Measurements from ENCODE around the gene PGAP3. TPM values are rescaled to one million over a fixed set of nuclear protein-coding genes. Genes with fewer than 3 reads are reported as not detected.
A peak's percentile ranks its signal among the peaks of the same experiment; 100 is the strongest.
"Not testable (repeated sequence)": the region's sequence is repeated elsewhere in the genome, so short reads cannot be mapped to it uniquely, and the experiment has no call there.

The PGAP3 gene
- total and polyA plus RNA-seq, 12 donors = 9.2 to 18.2 (median 13.8) TPM

DNA sequence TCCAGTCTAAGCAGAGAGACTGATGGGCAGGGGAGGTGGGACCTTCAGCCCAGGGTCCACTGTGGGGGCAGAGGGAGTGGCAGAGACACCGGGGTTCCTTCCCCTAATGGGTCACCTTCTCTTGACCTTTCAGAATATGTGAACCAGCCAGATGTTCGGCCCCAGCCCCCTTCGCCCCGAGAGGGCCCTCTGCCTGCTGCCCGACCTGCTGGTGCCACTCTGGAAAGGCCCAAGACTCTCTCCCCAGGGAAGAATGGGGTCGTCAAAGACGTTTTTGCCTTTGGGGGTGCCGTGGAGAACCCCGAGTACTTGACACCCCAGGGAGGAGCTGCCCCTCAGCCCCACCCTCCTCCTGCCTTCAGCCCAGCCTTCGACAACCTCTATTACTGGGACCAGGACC is 39.7 kb upstream of the PGAP3 start:
- WGBS, 2 donors = 71 to 74% methylated on average over 10 of the region's 10 CpGs
- DNase-seq (no peak), ATAC-seq (no peak)
- Histone ChIP-seq H3K4me3 (no peak overlapping the region), H3K4me1 (peaks cover 4 to 16% (median 9%) of the 10 kb centered on the region in 9 donors), H3K27me3 (no peaks in the 10 kb centered on the region), H3K9me3 (no peaks in the 10 kb centered on the region), H3K27ac (peak overlapping the region in 1 of 10 donors; percentile 8), H3K36me3 (peaks cover 0 to 62% (median 20%) of the 10 kb centered on the region in 9 donors)
- TF ChIP-seq, protein P1, sequence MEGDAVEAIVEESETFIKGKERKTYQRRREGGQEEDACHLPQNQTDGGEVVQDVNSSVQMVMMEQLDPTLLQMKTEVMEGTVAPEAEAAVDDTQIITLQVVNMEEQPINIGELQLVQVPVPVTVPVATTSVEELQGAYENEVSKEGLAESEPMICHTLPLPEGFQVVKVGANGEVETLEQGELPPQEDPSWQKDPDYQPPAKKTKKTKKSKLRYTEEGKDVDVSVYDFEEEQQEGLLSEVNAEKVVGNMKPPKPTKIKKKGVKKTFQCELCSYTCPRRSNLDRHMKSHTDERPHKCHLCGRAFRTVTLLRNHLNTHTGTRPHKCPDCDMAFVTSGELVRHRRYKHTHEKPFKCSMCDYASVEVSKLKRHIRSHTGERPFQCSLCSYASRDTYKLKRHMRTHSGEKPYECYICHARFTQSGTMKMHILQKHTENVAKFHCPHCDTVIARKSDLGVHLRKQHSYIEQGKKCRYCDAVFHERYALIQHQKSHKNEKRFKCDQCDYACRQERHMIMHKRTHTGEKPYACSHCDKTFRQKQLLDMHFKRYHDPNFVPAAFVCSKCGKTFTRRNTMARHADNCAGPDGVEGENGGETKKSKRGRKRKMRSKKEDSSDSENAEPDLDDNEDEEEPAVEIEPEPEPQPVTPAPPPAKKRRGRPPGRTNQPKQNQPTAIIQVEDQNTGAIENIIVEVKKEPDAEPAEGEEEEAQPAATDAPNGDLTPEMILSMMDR (IDR thresholded peaks at IDR 0.05) = no peak
- intact Hi-C loops (cut with DNase I) = loop anchor here in 2 of 10 donors (1.0 to 5.0 kb wide), 2 partner anchors 24 to 35 kb away; no protein-coding TSS in a partner anchor

DNA sequence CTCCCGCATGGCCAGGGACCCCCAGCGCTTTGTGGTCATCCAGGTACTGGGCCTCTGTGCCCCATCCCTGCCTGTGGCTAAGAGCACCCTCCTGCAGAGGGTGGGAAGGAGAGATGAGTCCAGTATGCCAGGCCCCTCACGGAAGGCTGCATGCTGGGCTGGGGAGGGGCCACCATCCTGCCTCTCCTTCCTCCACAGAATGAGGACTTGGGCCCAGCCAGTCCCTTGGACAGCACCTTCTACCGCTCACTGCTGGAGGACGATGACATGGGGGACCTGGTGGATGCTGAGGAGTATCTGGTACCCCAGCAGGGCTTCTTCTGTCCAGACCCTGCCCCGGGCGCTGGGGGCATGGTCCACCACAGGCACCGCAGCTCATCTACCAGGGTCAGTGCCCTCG is 38.8 kb upstream of the PGAP3 start:
- Histone ChIP-seq H3K4me1 (peaks cover 4 to 16% (median 9%) of the 10 kb centered on the region in 9 donors), H3K9me3 (no peaks in the 10 kb centered on the region), H3K4me3 (no peak overlapping the region), H3K27ac (no peak overlapping the region), H3K27me3 (no peaks in the 10 kb centered on the region), H3K36me3 (peaks cover 0 to 72% (median 20%) of the 10 kb centered on the region in 9 donors)
- DNase-seq (no peak), ATAC-seq (no peak)
- intact Hi-C loops (cut with DNase I) = loop anchor here in 2 of 10 donors (1.0 to 5.0 kb wide), 2 partner anchors 23 to 34 kb away; no protein-coding TSS in a partner anchor
- 87 to 93% methylated on average over 9 of the region's 9 CpGs for WGBS, 2 donors
- TF ChIP-seq, protein P1 (IDR thresholded peaks at IDR 0.05) = no peak

DNA sequence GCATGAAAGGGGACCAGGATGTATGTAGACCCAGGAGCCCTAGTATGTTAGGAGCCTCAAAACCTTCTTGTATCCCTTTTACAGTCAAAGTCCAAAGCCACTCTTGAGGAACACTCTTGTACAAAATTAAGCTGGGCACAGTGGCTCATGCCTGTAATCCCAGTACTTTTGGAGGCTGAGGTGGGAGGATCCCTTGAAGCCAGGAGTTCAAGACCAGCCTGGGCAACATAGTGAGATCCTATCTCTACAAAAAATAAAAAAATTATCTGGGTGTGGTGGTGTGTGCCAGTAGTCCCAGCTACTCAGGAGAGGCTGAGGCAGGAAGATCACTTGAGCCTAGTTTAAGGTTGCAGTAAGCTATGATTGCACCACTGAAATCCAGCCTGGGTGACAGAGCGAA is 38.1 kb upstream of the PGAP3 start:
- not testable (repeated sequence) for H3K9me3 ChIP-seq, H3K27me3 ChIP-seq, ATAC-seq, H3K27ac ChIP-seq, DNase-seq, H3K4me3 ChIP-seq
- H3K4me1 ChIP-seq = peaks cover 4 to 16% (median 9%) of the 10 kb centered on the region in 9 donors
- intact Hi-C loops (cut with DNase I) = loop anchor here in 1 of 10 donors (5.0 kb wide), 1 partner anchor 34 kb away; no protein-coding TSS in a partner anchor
- H3K36me3 ChIP-seq = peaks cover 0 to 77% (median 20%) of the 10 kb centered on the region in 9 donors
- 100% methylated on average over 1 of the region's 1 CpG for WGBS, 2 donors

DNA sequence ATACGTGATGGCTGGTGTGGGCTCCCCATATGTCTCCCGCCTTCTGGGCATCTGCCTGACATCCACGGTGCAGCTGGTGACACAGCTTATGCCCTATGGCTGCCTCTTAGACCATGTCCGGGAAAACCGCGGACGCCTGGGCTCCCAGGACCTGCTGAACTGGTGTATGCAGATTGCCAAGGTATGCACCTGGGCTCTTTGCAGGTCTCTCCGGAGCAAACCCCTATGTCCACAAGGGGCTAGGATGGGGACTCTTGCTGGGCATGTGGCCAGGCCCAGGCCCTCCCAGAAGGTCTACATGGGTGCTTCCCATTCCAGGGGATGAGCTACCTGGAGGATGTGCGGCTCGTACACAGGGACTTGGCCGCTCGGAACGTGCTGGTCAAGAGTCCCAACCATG is 36.9 kb upstream of the PGAP3 start:
- Histone ChIP-seq H3K27me3 (no peaks in the 10 kb centered on the region), H3K27ac (no peak overlapping the region), H3K9me3 (no peaks in the 10 kb centered on the region), H3K4me1 (peaks cover 1 to 10% (median 5%) of the 10 kb centered on the region in 9 donors), H3K4me3 (no peak overlapping the region), H3K36me3 (peaks cover 0 to 85% (median 20%) of the 10 kb centered on the region in 9 donors)
- intact Hi-C loops (cut with DNase I) = loop anchor here in 1 of 10 donors (5.0 kb wide), 1 partner anchor 32 kb away; no protein-coding TSS in a partner anchor
- ATAC-seq (no peak), DNase-seq (no peak)
- WGBS, 2 donors = 94 to 96% methylated on average over 13 of the region's 13 CpGs
- TF ChIP-seq, protein P1 (IDR thresholded peaks at IDR 0.05) = no peak

Measured in heart right ventricle (tissue), 16 donors.